BLaER1 treated with 17β-estradiol and CSF1 and Interleukin-3, amounts not matched to agents 10 nM and 100 nM (cell line): ENCODE measurements around the gene ZNF76.

ENCODE experiments used
- H3K27ac ChIP-seq, 11 experiments: shearing (Covaris generic); formaldehyde crosslinking; 2 replicates each; pipeline ENCODE4 v1.8.1; 2022
- H3K27me3 ChIP-seq, 11 experiments: shearing (Covaris generic); formaldehyde crosslinking; 2 replicates each; pipeline ENCODE4 v1.8.1; 2022
- H3K36me3 ChIP-seq, 11 experiments: shearing (Covaris generic); formaldehyde crosslinking; 2 replicates each; pipeline ENCODE4 v1.8.1; 2022
- H3K4me1 ChIP-seq, 10 experiments: shearing (Covaris generic); formaldehyde crosslinking; 2 replicates each; pipeline ENCODE4 v1.8.1; 2022
- H3K4me2 ChIP-seq, 11 experiments: shearing (Covaris generic); formaldehyde crosslinking; 2 replicates each; pipeline ENCODE4 v1.8.1; 2022
- H3K4me3 ChIP-seq, 10 experiments: shearing (Covaris generic); formaldehyde crosslinking; 2 replicates each; pipeline ENCODE4 v1.8.1; 2022
- H3K9ac ChIP-seq, 11 experiments: shearing (Covaris generic); formaldehyde crosslinking; 2 replicates each; pipeline ENCODE4 v1.8.1; 2022
- H3K9me3 ChIP-seq, 11 experiments: shearing (Covaris generic); formaldehyde crosslinking; replicated peaks in 1 of 11; 2 replicates each; pipeline ENCODE4 v1.8.1; 2022
- H4K20me1 ChIP-seq, 11 experiments: shearing (Covaris generic); formaldehyde crosslinking; 2 replicates each; pipeline ENCODE4 v1.8.1; 2022
- Cebpa-rat ChIP-seq, 11 experiments: shearing (Covaris generic); IDR thresholded peaks; 2 replicates each; pipeline ENCODE4 v1.8.1; 2022

Gene ZNF76

DNA sequence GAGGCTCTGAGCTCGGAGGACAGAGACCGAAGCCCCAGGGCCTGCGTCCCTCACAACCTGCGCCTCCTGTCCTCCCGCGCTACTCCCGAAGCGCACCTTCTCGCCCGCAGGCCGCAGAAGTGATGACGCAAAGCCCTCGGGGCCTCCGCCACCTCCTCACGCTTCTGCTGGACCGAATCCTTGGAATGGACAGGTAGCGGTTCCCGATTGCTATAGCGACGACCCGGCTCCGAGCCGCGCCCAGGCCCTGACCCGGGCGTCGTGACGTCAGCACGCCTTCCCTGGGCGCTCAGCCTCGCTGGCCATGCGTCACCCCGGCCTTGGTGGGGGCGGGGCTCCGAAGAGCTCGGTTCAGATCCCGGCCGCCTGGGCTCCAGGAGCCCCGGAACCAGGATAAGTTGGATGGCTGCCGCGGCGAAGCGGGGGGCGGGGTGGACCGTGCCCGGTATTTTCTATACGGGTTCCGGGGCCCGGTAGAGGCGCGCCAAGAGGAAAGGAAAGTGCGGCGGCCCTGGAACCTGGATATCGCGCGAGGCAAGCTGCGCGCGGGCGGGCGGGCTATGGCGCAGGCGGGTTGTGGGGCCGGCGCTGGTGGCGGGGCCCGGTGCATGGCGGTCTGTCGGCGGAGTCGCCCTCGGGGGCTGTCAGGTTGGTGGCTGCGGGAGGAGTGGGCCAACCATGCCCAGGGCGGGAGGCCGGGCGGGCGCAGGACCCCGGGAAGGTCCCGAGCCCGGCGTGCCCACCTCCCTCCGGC is at the start of gene ZNF76:
TSS of gene ZNF76 (plus strand) at position 542 of the 754 bp plus-strand sequence. CDS start 21,417 bp downstream, outside the sequence.
- 0 out of 22 replicates have a peak, but pooled peaks cover 0 to 3% (median 0%) of the 10 kb centered on the region in 11 experiments for H3K36me3 ChIP-seq
- H3K9me3 ChIP-seq, result no peaks in the 10 kb centered on the region
- H3K9ac ChIP-seq, result peak within 1 kb of the TSS; percentile 92 to 98 (median 97)
- H4K20me1 ChIP-seq, result peaks cover 0 to 8% (median 0%) of the 10 kb centered on the region in 11 experiments; a peak in 3 of 22 replicates
- H3K4me2 ChIP-seq, result peak within 1 kb of the TSS; percentile 85 to 98 (median 93)
- no peaks in the 10 kb centered on the region for H3K27me3 ChIP-seq
- H3K4me1 ChIP-seq, result peaks cover 29 to 47% (median 42%) of the 10 kb centered on the region in 10 experiments
- H3K27ac ChIP-seq, result peak within 1 kb of the TSS; percentile 94 to 99 (median 95)
- TF ChIP-seq Cebpa-rat (IDR thresholded peaks at IDR 0.05), result no peak
- H3K4me3 ChIP-seq, result peak within 1 kb of the TSS; percentile 65 to 93 (median 80)

DNA sequence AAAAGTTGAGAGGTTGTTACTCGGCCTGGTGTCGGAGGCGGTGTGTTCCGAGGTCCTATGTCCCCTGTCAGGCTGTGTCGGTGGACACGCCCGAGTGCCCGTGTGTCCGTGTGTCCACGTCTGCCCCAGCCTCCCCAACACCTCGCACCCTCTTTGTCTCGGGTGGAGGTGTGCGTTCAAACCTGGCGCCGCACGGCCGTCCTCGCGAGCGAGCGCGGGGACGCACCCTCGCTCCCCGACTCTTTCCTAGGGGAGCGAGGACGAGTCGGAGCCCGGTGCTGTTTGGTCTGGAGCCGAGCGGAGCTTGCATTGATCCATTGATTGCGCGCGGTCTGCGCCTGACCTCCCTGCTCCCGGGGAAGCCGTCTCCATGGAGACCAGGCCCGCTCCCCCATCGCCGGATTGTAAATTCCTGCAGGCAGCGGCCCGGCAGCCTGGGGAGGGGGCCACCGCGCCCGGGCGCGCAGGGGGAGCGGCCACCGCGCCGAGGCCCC is 46.2 kb upstream of the ZNF76 start:
- Histone ChIP-seq H3K9ac (no peak overlapping the region), H3K27ac (no peak overlapping the region), H3K4me1 (peaks cover 16 to 45% (median 41%) of the 10 kb centered on the region in 10 experiments), H4K20me1 (peaks cover 0 to 35% (median 16%) of the 10 kb centered on the region in 11 experiments; a peak in 13 of 22 replicates), H3K4me3 (peak overlapping the region in 4 of 10 experiments; percentile 56 to 73 (median 62); a peak in 7 of 20 replicates), H3K4me2 (peak overlapping the region; percentile 85 to 99 (median 92); a peak in 21 of 22 replicates), H3K9me3 (no peaks in the 10 kb centered on the region), H3K36me3 (no peaks in the 10 kb centered on the region), H3K27me3 (peaks cover 56 to 70% (median 66%) of the 10 kb centered on the region in 11 experiments)
- no peak for TF ChIP-seq Cebpa-rat (IDR thresholded peaks at IDR 0.05)

- Histone ChIP-seq H3K27me3 (peaks cover 56 to 75% (median 72%) of the 10 kb centered on the region in 11 experiments), H3K4me2 (peak within 1 kb of the TSS; percentile 85 to 99 (median 92)), H3K9ac (peak within 1 kb of the TSS; percentile 29 to 71 (median 63); a peak in 21 of 22 replicates)
These were observed 45.4 kb upstream of the ZNF76 start, which contains the start of gene SCUBE3 for GRCh38 chr6:35213824-35214756. Gene SCUBE3, plus strand, starts transcription at chr6:35213956. Its CDS starts 463 bp downstream, at chr6:35214419.

GRCh38 chr6:35214869-35215664 is 44.5 kb upstream of the ZNF76 start:
- Histone ChIP-seq H3K9ac (no peak overlapping the region), H3K4me2 (peak overlapping the region in 3 of 11 experiments; percentile 85 to 98 (median 96); a peak in 5 of 22 replicates), H3K27me3 (peaks cover 56 to 75% (median 72%) of the 10 kb centered on the region in 11 experiments), H3K4me1 (peaks cover 25 to 49% (median 45%) of the 10 kb centered on the region in 10 experiments), H3K4me3 (no peak overlapping the region), H3K9me3 (no peaks in the 10 kb centered on the region), H3K36me3 (no peaks in the 10 kb centered on the region), H3K27ac (no peak overlapping the region), H4K20me1 (peaks cover 0 to 41% (median 16%) of the 10 kb centered on the region in 11 experiments; a peak in 13 of 22 replicates)
- TF ChIP-seq Cebpa-rat (IDR thresholded peaks at IDR 0.05), result no peak

More at GRCh38 chr6:35213824-35214756, 45.4 kb upstream of the ZNF76 start, which contains the start of gene SCUBE3:
- no peak for TF ChIP-seq Cebpa-rat (IDR thresholded peaks at IDR 0.05)
- Histone ChIP-seq H3K4me1 (peaks cover 23 to 45% (median 40%) of the 10 kb centered on the region in 10 experiments), H3K9me3 (no peaks in the 10 kb centered on the region), H3K4me3 (peak within 1 kb of the TSS; percentile 52 to 73 (median 60)), H3K27ac (no peak within 1 kb of the TSS; a peak in 1 of 22 replicates), H3K36me3 (no peaks in the 10 kb centered on the region), H4K20me1 (peaks cover 0 to 39% (median 16%) of the 10 kb centered on the region in 11 experiments; a peak in 13 of 22 replicates)

DNA sequence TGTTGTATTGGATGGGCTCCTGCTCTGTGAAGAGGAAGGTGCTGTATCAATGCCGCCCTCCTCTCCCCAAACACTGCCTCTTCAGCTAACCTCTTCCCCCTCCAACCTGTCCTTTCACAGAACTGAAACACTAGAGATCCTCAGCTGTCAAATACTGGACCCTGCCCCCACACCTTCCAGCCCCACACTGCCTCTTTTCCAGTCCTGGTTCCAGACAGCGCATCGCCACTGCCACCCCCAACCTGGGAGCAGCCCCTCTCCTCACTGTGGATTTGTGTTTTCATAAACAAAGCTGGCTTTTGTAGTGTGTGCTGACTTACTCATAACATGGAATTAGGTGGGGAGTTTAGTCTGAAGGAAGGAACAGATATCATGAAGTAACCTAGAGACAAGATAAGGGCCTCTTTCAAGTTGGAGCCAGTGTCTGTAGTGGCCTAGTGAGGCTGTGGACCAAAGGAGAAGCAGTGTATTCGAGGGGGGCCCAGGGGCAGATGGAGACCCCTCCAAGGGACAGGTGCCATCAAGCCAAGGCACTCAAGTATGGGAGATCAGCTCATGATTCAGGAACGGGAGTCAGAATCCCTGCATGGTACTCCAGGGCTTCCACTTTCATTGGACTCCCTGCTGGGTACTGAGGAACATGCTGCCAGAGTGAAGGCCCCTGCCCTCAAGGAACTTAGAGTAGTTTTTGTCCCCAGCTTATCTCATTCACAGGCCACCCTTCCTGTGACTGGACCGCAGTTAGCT is 43.7 kb upstream of the ZNF76 start:
- Histone ChIP-seq H3K27me3 (peaks cover 56 to 75% (median 72%) of the 10 kb centered on the region in 11 experiments), H3K27ac (no peak overlapping the region), H3K36me3 (no peaks in the 10 kb centered on the region), H3K9ac (no peak overlapping the region), H3K4me3 (no peak overlapping the region), H3K4me1 (peaks cover 25 to 56% (median 51%) of the 10 kb centered on the region in 10 experiments), H4K20me1 (peaks cover 0 to 41% (median 16%) of the 10 kb centered on the region in 11 experiments; a peak in 13 of 22 replicates), H3K9me3 (no peaks in the 10 kb centered on the region), H3K4me2 (no peak overlapping the region)
- TF ChIP-seq Cebpa-rat (IDR thresholded peaks at IDR 0.05), result no peak

- H4K20me1 ChIP-seq, result peaks cover 0 to 41% (median 16%) of the 10 kb centered on the region in 11 experiments; a peak in 13 of 22 replicates
- no peak for TF ChIP-seq Cebpa-rat (IDR thresholded peaks at IDR 0.05)
- H3K4me3 ChIP-seq, result no peak overlapping the region
- H3K27me3 ChIP-seq, result peaks cover 56 to 74% (median 71%) of the 10 kb centered on the region in 11 experiments
- H3K4me1 ChIP-seq, result peaks cover 25 to 58% (median 51%) of the 10 kb centered on the region in 10 experiments
- no peak overlapping the region for H3K27ac ChIP-seq
- no peak overlapping the region for H3K4me2 ChIP-seq
- no peaks in the 10 kb centered on the region for H3K9me3 ChIP-seq
- H3K36me3 ChIP-seq, result no peaks in the 10 kb centered on the region
- no peak overlapping the region for H3K9ac ChIP-seq
These were observed 43.2 kb upstream of the ZNF76 start for GRCh38 chr6:35216412-35216732.
